Suppressor macrophage (primary cell): ENCODE data around the gene SMIM5.

ENCODE experiments used
- DNase-seq, 4 experiments: peaks; one replicate each; pipeline ENCODE4 v3.0.0-alpha.2; 2020 to 2022

Gene SMIM5

GRCh38 chr17:75641343-75641742 lies 8.1 kb downstream of the SMIM5 start:
- DNase-seq = no peak

GRCh38 chr17:75642182-75642783 lies 9.0 kb downstream of the SMIM5 start:
- DNase-seq = no peak

- DNase-seq = no peak
These were observed 9.8 kb downstream of the SMIM5 start for GRCh38 chr17:75642784-75643642.

GRCh38 chr17:75643643-75644017 lies 10.4 kb downstream of the SMIM5 start:
- no peak for DNase-seq

- DNase-seq = no peak
These were observed 12.3 kb downstream of the SMIM5 start for GRCh38 chr17:75645501-75645888.

- peak; percentile 69 to 80 (median 74) for DNase-seq
These were observed 12.8 kb downstream of the SMIM5 start for GRCh38 chr17:75645889-75646637.

GRCh38 chr17:75646638-75646992 lies 13.4 kb downstream of the SMIM5 start:
- DNase-seq = no peak

GRCh38 chr17:75647061-75647460 lies 13.8 kb downstream of the SMIM5 start:
- DNase-seq = no peak

GRCh38 chr17:75647921-75648320 lies 14.7 kb downstream of the SMIM5 start:
- DNase-seq = no peak

GRCh38 chr17:75649687-75650086 lies 16.5 kb downstream of the SMIM5 start:
- DNase-seq = no peak

GRCh38 chr17:75650874-75651273 lies 17.6 kb downstream of the SMIM5 start:
- DNase-seq = no peak

GRCh38 chr17:75652341-75652740 lies 19.1 kb downstream of the SMIM5 start:
- DNase-seq = no peak

GRCh38 chr17:75652934-75653549 lies 19.8 kb downstream of the SMIM5 start:
- peak; percentile 11 to 40 (median 24) for DNase-seq

GRCh38 chr17:75654176-75654575 lies 20.9 kb downstream of the SMIM5 start:
- no peak for DNase-seq

GRCh38 chr17:75658237-75658636 lies 25.0 kb downstream of the SMIM5 start:
- no peak for DNase-seq

GRCh38 chr17:75661531-75661930 lies 28.3 kb downstream of the SMIM5 start:
- no peak for DNase-seq

GRCh38 chr17:75662511-75662910 lies 29.3 kb downstream of the SMIM5 start:
- DNase-seq = no peak

GRCh38 chr17:75664099-75664549 lies 30.9 kb downstream of the SMIM5 start:
- no peak for DNase-seq

GRCh38 chr17:75665981-75666380 lies 32.7 kb downstream of the SMIM5 start:
- no peak for DNase-seq

GRCh38 chr17:75666959-75667790 lies 33.9 kb downstream of the SMIM5 start, which contains the start of the genes RECQL5 and SAP30BP:
Gene RECQL5, minus strand, starts transcription at chr17:75667154. Its CDS starts 597 bp downstream, at chr17:75666557.
Gene SAP30BP, plus strand, starts transcription at chr17:75667338. Its CDS starts 35 bp downstream, at chr17:75667373.
- DNase-seq = peak; percentile 98 to 99 (median 99)

GRCh38 chr17:75667825-75668224 lies 34.6 kb downstream of the SMIM5 start:
- no peak for DNase-seq

- DNase-seq = no peak
These were observed 35.3 kb downstream of the SMIM5 start for GRCh38 chr17:75668489-75668888.
